DOHH2 (cell line): Measurements from ENCODE around the gene SLC8A3.

Experiments used
- EZH2phosphoT487 ChIP-seq: fragments of 200-600 bp; sonication (generic); IDR thresholded peaks from 2 replicates; pipeline ENCODE4 v1.6.1; 2017; ENCODE audit warnings: borderline replicate concordance, mild to moderate bottlenecking, antibody characterized with exemption, low read length, moderate library complexity, mixed read lengths
- TF ChIP-seq, protein P1 (sequence below): fragments of 200-600 bp; sonication (generic); IDR thresholded peaks from one replicate; pipeline ENCODE4 v1.5.1; 2014; ENCODE audit warnings: antibody characterized with exemption, mild to moderate bottlenecking, low read depth, low read length; ENCODE audit not compliant: poor library complexity, severe bottlenecking

DNA sequence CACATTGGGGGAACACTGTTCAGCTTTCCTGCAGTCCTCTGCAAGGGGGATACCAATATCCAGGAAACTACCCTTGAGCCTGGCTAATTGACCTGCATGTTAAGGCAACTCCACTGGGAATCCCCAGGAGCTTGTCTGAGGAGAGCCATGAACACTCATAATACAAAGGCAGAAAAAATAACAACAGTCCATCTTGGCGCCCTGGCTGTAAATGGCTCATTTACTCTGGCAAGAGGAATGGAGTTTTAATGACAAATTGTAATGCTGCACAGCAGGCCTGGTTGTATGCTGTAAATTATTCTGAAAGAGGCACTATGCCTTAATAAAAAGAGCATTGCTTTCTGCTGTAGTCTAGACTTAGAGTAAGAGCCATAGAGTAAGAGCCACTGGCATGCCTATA is 58.3 kb downstream of the SLC8A3 start:
- TF ChIP-seq EZH2phosphoT487 = no peak
- TF ChIP-seq, protein P1, sequence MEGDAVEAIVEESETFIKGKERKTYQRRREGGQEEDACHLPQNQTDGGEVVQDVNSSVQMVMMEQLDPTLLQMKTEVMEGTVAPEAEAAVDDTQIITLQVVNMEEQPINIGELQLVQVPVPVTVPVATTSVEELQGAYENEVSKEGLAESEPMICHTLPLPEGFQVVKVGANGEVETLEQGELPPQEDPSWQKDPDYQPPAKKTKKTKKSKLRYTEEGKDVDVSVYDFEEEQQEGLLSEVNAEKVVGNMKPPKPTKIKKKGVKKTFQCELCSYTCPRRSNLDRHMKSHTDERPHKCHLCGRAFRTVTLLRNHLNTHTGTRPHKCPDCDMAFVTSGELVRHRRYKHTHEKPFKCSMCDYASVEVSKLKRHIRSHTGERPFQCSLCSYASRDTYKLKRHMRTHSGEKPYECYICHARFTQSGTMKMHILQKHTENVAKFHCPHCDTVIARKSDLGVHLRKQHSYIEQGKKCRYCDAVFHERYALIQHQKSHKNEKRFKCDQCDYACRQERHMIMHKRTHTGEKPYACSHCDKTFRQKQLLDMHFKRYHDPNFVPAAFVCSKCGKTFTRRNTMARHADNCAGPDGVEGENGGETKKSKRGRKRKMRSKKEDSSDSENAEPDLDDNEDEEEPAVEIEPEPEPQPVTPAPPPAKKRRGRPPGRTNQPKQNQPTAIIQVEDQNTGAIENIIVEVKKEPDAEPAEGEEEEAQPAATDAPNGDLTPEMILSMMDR = no peak
